GM21528 (cell line): ENCODE data around the gene C1QL4.

ENCODE experiments used
- ATAC-seq: cut with Tn5 transposase; IDR thresholded peaks from one replicate; pipeline ENCODE4 v1.9.1; 2021; ENCODE audit warnings: mild to moderate bottlenecking, moderate library complexity; ENCODE audit not compliant: unreplicated experiment, low FRiP score

Gene C1QL4

DNA sequence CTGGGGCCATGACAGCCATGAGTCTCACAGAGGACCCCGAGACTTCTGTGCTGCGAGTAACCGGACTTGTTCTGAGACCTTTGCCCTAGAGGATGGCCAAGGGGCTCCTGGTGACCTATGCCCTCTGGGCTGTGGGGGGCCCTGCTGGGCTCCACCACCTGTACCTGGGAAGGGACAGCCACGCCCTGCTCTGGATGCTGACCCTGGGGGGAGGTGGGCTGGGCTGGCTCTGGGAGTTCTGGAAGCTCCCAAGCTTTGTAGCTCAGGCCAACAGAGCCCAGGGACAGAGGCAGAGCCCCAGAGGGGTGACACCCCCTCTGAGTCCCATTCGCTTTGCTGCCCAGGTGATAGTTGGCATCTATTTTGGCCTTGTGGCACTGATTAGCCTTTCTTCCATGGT, 11.8 kb upstream of the C1QL4 start:
- no peak for ATAC-seq

DNA sequence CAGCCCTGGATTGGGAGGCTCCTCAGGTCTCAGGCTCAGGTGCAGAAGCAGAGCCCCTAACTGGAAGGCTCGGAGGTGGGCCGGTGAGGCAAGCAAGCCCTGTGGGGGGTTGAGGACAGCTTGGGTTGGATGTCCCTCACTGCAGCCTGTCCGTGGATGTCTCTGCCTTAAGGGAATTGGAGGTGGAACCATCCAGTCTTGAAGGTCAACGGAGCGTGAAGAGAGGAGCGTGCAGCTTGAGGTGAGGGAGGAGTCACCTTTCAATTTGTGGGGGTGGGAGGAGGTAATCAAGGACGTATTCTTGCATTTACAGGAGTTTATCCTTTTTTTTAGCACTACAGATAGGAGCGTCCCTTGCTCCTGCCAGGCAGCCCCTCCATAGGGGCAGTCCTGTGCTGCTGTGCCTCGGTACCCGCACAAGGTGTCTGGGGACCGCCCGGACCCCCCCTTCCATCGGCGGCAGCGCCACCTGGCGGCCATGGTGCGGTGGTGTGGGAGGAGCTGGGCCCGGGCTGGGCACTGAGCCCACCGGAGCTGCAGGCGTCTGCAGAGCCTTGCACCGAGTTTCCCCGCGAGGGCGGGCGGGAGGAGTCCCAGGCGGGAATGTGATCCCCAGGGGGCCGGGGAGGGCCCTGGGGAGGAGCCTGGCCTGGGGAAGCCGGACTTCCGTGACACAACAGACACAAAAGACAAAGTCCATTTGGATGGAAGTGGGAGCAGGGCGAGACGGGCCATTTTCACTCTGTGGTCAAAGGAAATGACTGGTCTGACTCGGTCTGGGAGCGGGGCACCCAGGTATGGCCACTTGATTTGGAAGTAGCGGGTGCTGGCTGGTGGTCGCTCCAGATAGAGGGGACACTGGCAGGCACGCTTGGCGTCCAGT, 10.6 kb upstream of the C1QL4 start:
- no peak for ATAC-seq

DNA sequence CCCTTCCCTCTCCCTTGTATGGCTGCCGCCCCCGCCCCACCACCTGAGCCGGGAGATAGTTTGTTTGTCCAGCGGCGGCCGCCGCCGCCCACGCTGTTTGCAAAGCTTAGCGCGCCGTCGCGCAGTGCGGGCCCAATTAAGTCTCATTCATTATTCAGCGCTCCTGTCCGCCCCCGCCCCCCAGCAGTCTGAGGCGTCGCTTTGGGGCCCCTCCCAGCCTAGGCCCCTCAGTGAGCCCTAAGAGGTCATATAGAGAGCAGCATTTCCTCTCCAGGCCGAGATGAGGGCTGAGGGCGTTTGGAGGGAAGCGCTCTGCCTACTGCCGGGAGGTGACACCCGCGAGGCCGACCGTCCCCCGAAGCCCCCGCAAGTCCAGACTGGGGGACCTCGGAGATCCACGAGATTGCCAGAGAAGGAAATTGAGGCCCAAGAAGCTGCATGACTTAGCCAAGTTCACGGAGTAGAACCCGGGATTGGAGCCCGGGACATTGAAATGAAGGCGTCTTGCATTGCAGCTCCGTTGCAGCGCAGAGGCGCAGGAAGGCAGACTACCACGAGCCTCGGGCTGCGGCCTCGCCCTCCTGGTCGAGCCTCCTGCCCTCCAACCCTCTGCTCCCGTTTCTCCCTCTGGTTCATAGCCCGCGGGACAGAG, 9.8 kb upstream of the C1QL4 start, which contains the start of gene DNAJC22:
Gene DNAJC22 (plus strand): TSS at position 230 of the 652 bp plus-strand sequence. CDS start 1,985 bp downstream, outside the sequence.
- no peak for ATAC-seq

DNA sequence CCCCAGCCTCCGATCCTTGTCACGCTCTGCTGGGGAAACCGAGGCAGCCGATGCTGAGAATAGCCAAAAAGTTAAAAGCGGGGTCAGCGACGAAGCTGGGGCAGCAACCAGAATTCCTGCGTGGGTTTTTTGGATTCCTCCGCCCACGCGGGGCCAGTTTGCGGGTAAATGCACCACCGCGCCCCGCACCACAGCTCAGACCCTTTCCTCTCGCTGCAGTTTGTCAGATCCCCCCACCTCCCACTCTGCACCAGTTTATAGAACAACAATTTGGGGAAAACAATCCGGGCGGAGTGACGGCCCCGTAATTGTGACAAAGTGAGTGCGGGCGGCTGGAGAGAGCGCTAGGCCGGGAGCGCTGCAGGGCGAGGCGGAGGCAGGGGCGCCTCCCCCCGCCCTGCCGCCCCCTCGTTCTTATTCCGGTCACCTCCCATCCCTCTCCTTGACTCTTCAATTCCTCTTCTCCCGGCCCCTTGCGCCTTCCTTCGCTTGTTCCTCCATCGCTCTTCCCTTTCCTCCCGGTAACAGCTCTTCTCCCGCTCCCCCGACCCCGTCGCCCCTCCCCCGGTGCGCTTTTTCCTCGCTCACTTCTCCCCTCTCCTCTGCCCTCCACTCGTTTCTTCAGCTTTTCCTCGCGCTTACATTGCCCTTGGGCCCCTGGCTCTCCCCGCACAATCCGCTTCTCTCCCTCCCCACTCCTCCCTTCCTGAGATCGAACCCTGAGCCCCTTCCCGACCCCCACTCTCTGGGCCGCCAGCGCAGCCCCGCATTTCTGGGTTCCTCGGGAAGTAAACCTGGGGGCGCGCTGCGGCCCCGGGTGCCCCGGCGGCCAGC, 9.1 kb upstream of the C1QL4 start:
- ATAC-seq: no peak

DNA sequence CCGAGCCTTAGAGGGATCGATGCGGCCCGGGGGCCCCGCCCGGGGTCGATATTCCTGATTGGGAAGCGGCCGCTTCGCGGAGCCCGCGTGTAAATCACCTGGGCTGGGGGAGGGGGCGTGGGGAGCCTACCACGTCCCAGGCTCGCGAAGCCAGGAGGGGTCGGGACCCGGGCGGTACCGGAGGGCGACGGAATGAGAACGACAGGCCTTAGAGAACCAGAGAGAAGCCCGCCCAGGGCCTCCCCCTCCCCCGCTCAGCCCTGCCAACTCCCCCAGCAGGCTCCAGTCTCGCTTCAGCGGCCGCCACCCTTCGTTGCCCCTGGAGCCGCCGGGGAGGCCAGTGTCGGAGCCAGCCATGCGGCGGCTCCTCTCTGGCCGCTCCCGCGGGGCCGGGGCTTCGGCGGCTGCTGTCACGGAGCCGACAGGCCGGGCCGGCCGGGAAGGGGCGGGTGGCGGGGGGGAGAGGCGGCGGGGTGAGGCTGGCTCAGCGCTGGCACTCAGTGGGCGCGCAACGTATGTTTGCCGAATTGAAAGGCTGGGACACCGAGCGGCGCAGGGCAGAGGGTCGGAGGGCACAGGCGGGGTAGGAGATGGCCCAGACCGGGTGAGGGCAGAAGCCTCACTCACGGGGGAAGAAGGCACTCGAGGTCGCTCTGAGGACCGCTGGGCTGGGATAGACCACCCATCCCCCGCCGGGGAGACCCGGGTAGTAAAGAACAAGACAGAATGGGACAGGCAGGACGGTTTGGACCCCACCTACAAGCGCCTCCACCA, 8.2 kb upstream of the C1QL4 start:
- no peak for ATAC-seq

DNA sequence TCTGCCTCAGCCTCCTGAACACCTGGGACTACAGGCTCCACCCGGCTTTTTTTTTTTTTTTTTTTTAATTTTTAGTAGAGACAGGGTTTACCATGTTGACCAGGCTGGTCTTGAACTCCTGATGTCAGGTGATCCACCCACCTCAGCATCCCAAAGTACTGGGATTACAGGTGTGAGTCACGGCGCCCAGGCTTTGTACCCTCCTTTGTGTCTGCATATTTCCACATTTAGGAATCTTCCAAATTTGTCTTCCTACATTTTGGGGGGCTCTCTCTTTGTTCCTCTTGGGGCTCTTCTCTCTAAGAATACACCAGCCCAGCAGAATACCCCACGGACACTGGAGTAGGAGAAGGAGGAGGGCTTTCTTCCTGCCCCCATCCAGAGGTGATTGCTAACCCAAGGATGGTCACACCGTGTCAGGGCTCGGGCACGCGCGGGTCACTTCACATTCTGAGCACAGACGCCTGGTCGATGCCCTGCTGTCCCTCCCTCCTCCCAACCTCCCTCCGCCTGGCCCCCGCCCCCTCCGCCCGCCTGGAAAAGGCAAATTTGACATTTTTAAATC, 7.6 kb upstream of the C1QL4 start:
- ATAC-seq: no peak

DNA sequence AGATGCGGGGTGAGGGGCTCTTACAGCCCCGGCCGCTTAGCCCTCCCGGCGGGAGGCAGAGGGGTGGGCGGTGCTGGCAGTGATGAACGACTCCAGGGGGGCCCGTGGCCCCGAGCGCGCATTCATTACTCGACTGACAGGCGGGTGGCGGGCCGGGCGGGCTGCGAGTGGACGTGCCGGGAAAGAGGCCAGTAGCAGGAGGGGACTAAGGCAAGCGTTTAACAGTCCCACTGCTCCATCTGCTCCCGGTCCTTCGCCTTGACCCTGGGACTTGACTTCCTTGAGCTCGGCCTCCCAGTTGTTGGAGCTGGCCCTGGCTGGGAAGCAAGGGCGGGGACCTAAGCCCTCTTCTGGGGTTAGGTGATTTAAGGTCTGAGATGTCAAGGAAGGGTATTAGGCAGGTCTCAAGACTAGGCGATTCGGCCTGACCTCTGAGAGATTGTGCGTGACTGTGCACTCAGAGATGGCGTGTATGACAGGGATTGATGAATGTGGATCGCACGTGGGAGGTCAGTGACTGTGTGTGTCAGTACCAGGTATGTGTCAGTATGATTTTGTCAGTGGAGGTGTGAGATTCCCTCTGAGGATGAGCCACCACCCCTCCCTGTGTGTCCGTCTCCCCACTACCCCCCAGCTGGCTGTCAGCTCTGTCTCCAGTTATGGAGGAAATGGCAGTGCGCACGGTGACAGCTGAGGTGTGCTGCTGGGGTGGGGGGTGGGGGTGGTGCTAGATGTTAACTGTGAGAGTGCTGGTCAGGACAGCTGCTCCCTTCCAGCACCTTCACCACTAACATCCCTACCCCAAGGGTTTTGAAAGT, 6.1 kb upstream of the C1QL4 start:
- ATAC-seq: no peak

DNA sequence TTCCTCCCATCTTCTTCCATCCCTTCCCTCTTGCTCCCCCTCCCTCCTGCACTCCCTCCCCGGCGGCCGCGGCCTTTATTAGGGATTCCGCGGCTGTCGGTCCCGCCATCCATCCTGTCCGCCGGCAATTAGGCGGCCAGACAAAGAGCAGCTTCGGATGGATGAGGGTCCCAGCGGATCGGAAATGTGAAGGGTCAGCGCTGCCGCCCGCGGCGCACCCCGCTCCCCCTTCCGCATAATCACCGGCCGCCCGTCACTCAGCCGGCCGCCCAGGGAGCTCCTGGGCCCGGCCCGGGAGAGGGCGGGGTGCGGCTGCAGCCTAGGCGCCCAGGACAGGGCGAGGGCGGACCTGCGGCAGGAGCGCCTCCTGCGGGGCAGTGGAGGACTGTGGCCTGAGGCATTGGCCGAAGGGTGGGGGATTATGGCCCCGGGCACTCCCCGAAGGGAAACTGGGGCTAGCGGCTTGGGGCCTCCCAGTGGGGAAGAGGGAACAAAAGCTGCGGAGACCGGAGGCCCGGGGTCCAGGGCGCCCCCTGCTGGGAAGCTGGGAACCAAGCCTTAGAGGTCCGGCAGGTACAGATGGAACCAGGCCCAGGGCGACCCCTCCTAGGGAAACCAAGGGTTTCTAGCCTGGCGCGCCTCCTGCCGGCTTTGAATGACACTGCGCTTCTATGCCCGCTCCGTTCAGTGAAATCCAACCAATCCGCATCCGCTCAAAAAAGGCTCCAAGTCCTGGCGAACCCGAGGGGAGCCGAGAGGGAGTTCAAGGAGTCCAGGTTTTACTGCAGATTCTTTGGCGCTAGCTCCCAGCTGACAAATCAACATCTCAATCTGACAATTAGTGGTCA, 5.3 kb upstream of the C1QL4 start:
- ATAC-seq: peak; percentile 49

DNA sequence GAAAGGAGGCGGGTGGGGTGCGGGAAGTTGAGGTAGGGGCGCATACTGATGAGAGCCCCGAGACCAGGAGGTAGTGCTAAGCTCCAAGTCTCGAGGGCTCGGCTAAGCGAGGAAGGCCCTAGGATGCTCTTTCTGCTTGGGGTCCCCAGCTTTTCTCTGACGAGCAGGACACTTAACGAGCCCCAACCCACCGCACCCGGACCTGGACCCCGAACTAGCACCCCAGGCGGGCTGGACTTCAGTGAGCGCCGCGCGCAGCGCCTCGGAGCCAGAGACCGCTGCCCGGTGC, 4.7 kb upstream of the C1QL4 start:
- ATAC-seq: no peak

DNA sequence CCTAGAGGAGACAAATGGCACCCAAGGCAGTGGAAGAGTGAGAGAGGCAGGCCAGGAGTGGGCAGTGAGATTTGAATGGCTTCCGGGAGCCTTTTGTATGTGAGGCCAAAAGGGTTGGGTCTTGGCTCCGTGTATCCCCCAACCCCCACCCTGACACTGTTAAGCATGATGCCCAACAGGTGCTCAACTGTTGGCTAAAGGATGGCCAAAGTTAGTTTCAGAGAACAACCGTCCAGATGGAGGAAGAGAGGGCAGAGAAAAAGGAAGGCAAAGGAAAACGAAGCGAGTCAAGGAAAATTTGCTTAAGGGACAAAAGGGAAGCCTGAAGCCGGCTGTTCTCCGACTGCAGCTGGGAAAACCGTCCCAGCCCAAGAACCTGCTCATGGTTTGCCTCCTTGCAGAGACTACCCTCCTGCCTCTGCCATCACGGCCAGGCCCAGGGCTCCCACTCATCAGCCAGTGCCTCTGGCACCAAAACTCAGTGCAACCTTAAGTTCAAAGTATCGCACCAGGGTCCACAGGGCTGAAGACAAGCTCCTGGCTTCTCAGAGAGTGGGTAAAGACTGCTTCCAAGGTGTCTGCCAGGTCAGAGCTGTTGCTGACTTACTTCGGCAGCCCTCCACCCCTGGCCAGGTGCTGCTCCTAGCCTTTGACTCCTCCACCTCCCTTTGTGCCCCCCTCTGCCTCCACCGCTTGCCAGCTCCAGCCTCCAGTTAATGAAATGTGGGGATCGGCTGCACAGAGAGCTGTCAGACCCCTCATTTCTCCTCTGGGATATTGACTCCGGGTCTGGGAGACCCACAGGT, 4.2 kb upstream of the C1QL4 start:
- ATAC-seq: no peak

DNA sequence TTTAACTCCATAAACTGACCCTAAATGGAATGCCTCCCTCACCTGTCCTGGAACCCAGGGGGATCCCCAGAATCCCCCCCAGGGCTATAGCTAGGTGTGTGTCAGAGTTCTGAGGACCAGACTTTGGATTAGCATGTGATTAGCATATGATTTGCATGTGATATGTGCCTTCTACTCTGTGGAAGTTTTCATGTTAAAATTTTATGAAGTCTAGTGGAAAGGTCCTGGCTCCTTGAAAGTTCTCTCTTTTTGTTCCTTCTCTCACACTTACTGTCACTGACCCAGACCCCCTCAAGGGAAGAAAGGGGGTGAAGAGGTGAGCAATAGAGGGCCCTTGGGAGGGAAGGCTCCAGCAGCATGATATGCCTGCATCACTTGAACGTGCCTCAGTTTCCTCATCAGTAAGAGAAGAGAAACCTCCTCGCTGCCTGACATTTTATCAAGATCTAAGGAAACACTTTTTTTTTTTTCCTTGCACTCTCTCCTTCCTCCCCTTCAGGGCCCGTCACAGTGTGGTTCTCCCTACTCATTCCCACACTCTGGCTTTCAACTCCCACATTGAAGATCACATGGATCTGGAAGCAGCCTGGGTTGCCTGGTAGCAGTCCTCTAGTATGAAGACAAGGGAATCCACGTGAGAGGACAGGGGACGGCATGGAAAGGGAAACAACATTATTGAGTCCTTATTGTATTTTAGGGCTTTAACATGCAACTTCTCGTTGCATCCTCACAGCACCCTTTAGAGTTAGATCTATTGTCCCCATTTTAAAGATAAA, 3.3 kb upstream of the C1QL4 start:
- ATAC-seq: no peak

DNA sequence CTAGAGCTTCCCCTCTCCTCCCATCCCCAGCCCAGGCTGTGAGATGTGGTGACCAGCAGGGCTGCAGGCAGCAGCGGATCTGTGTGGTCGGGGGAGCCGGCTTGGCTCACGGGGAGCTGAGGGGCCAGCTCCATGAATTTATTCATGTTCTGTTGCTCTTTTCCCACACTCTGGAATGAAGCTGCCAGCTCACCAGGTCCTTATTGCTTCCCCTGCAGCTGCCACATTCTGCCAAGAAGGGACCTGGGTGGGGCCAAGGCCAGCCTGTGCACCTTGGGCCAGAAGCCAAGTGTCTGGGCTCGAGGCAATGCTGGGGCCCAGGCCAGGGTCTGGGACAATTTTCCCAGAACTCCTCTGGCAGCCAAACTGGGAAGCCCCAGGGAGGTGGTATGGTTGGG, 2.5 kb upstream of the C1QL4 start:
- ATAC-seq: no peak

DNA sequence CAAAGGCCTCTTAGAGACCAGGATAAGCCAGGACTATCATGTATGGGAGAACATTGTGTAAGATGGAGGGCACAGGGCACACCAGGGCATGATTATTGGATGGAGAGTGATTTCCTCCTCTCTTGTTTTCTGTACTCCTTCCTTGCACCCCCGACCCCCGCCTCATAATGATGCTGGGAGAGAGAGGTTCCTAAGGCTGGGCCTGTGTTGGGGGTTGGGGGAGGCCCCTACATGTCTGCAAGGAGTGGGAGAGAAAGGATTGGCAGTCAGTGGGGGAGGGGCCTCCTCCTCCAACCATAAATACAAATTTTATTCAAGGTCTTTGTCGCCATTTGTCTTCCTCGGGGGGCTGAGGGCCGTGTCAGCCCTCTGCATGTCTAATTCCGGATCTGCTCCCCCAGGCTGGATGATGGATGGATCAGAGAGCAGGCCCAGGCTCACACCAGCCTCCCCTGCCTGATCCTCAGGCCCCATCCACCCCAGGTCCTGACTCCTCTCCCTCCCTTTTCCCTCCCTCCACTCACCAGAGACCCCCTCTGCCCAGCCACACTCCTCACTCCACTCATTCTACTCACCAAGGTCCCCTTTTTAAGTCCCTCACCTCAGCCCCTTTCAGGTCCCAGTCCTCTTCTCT, 2.0 kb upstream of the C1QL4 start:
- no peak for ATAC-seq

DNA sequence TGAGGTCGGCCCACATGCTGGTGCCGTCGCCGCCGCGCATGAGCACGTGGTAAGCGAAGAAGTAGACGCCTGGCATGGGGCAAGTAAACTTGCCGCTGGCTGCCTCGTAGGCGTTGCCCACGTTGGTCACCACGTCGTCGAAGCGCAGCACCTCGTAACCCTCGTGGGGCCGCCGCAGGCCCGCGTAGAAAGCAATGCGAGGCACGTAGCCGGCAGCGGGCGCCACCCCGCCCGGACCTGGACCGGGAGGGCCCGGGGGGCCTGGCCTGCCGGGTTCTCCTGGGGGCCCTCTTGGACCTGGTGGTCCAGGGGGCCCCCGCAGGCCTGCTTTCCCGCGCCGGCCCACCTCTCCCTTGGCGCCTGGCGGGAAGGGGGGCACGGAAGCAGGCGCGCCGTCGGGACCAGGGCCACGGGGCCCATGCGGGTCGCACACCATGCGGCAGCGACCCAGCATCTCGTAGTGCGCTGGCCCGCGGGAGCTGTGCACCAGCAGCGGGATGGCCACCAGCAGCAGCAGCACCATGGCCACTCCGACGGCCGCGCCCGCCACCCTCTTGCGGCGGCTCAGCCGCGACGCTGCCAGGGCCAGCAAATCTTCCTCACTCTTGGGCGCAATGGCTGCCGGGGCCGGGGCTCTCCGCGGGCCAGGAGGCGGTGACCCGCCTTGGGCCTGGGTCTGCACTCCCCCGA, 888 bp downstream of the C1QL4 start:
- ATAC-seq: no peak

DNA sequence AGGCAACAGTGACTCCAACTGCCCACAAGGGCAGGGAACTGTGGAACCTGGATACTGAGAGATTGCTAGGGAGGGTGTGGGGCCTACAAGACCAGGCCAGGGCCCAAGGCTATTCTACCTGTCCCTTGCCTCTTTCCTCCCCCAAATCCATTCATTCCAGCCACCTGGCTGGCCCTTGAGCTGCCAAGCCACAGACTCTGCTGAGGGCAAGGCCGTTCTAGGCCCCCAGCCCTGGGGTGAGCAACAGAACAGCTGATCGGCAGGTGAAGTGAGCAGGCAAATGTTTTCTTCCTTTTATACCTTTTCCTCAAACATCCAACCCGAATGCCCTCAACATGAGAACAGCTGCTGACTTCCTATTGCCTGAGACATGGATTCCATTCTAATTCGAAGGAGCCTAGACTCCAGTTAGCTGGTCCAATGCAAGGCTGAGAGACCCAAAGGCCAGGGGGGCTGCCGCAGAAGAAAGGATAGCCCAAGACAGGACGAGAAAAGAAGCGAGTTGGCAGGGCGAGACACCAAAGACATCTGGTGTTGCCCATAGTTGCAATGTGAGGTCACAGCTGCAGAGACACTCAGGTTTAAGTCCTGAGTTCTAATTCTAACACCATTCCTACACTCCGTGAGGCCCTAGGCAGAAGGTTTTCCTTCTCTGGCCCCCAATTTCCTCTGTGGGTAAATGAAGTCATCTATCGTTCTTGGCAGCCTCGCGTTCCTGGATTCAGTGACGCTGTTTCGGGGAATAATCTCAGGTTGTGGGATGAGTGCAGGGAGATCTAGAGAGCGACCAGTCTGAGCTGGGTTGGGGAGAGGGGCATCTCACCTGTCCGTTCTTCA, 1.7 kb downstream of the C1QL4 start:
- ATAC-seq: no peak
